Peyer's patch (tissue), 4 donors: Measurements from ENCODE around the gene COCH.

Experiments
- POLR2A ChIP-seq, 2 donors: fragments of 450-650 bp; IDR thresholded peaks; one replicate each; pipeline ENCODE4 v1.5.1; 2017; ENCODE audit warnings: antibody characterized with exemption in 2 of 2, mild to moderate bottlenecking in 2 of 2, moderate library complexity in 2 of 2
- TF ChIP-seq, protein P1 (sequence below), 6 experiments: fragments of 450-650 bp in 4 of 6; fragments of 200-600 bp in 2 of 6; sonication (generic) in 1 of 6; IDR thresholded peaks; one replicate each; pipeline ENCODE4 v1.5.1; 2017 to 2019; ENCODE audit warnings: antibody characterized with exemption in 6 of 6, mild to moderate bottlenecking in 3 of 6, moderate library complexity in 1 of 6

DNA sequence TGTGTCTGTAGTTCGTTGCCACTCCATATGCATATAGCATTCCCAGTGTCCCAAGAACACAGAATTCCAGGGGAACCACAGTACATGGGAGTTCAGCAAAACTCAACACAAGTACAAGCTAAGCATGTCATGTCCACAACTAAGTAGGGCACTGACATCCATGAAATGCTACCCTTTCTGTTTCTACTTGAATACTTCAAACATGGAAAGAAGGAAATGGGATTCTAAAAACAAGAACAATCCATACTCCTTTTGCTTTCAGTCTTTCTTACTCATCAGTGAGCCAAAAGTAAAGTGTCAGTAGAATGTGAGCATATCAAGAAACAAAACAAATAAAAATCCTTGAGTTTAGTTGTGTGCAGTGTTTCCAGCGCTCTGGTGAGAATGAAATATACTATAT lies 36.0 kb upstream of the COCH start:
- TF ChIP-seq, protein P1, sequence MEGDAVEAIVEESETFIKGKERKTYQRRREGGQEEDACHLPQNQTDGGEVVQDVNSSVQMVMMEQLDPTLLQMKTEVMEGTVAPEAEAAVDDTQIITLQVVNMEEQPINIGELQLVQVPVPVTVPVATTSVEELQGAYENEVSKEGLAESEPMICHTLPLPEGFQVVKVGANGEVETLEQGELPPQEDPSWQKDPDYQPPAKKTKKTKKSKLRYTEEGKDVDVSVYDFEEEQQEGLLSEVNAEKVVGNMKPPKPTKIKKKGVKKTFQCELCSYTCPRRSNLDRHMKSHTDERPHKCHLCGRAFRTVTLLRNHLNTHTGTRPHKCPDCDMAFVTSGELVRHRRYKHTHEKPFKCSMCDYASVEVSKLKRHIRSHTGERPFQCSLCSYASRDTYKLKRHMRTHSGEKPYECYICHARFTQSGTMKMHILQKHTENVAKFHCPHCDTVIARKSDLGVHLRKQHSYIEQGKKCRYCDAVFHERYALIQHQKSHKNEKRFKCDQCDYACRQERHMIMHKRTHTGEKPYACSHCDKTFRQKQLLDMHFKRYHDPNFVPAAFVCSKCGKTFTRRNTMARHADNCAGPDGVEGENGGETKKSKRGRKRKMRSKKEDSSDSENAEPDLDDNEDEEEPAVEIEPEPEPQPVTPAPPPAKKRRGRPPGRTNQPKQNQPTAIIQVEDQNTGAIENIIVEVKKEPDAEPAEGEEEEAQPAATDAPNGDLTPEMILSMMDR (IDR thresholded peaks at IDR 0.05), result no peak
- TF ChIP-seq POLR2A (IDR thresholded peaks at IDR 0.05), result no peak
